Adrenal gland (tissue), 12 donors: ENCODE measurements around the gene VPS11. TPM values are rescaled to one million over a fixed set of nuclear protein-coding genes. Genes with fewer than 3 reads are reported as not detected.

Experiments
- DNase-seq, 7 donors: peaks; one replicate each; pipeline ENCODE4 v3.0.0-alpha.2; 2019 to 2020
- H3K27ac ChIP-seq, 5 donors: fragments of 200-600 bp; sonication (generic) in 4 of 5; 1 replicate in 3 of 5; 2 replicates in 2 of 5; pipeline versions ENCODE4 v1.5.1 to v1.8.0; 2016 to 2020; ENCODE audit warnings: mild to moderate bottlenecking in 1 of 5
- H3K27me3 ChIP-seq: fragments of 200-600 bp; 2 replicates; pipeline ENCODE4 v1.8.0; 2021
- H3K36me3 ChIP-seq, 2 donors: fragments of 200-600 bp; replicated peaks in 1 of 2; 1 replicate in 1 of 2; 2 replicates in 1 of 2; pipeline versions ENCODE4 v1.5.1 to v1.8.0; 2018 to 2022
- H3K4me1 ChIP-seq, 2 donors: fragments of 200-600 bp; replicated peaks in 1 of 2; 1 replicate in 1 of 2; 2 replicates in 1 of 2; pipeline versions ENCODE4 v1.5.1 to v1.8.0; 2018 to 2021
- H3K4me3 ChIP-seq, 4 donors: fragments of 200-600 bp; sonication (generic) in 3 of 4; one replicate each; pipeline ENCODE4 v1.5.1; 2016 to 2018
- H3K9me3 ChIP-seq, 3 donors: fragments of 200-600 bp; sonication (generic) in 1 of 3; replicated peaks in 1 of 3; 1 replicate in 2 of 3; 2 replicates in 1 of 3; pipeline versions ENCODE4 v1.5.1 to v1.8.0; 2016 to 2021
- CTCF ChIP-seq, 6 experiments: fragments of 450-650 bp in 4 of 6; fragments of 200-600 bp in 2 of 6; sonication (generic) in 1 of 6; IDR thresholded peaks; 1 replicate in 5 of 6; 2 replicates in 1 of 6; pipeline versions ENCODE4 v1.5.1 to v1.8.0; 2016 to 2021; ENCODE audit warnings: antibody characterized with exemption in 6 of 6, mild to moderate bottlenecking in 2 of 6, moderate library complexity in 1 of 6
- POLR2A ChIP-seq, 2 donors: fragments of 450-650 bp; IDR thresholded peaks; one replicate each; pipeline ENCODE4 v1.6.1; 2017; ENCODE audit warnings: antibody characterized with exemption in 2 of 2, mild to moderate bottlenecking in 2 of 2, moderate library complexity in 1 of 2
- WGBS, 4 donors: extraction: QIAGEN DNeasy Blood & Tissue Kit in 2 of 4; methylation state at CpG; one replicate each; pipeline versions ENCODE4 v1.1.5 to v1.1.7; 2013 to 2017; 5-methylcytosine and 5-hydroxymethylcytosine counted together
- intact Hi-C, 2 donors: fragments of 100-400 bp; cut with DNase I; formaldehyde crosslinking; loops; one replicate each; pipeline versions ENCODE4 v1.14.1 to v1.15.0; 2022 to 2023
- polyA plus RNA-seq, 3 donors: library from polyadenylated mRNA; stranded (reverse); fragments of 200-250 nt in 2 of 3; fragments of 350-450 nt in 1 of 3; fragmentation: Illumina TruSeq in 1 of 3; extraction: RNeasy Lipid Tissue Mini Kit (QIAGEN cat#74804) in 1 of 3; gene quantifications; one replicate each; pipeline ENCODE4 v1.2.3, GENCODE V29; 2013 to 2014
- total RNA-seq, 9 donors: library from RNA; depleted of rRNA in 4 of 9; stranded (reverse); fragments of >200 nt in 4 of 9; fragments of 120-200 nt in 1 of 9; fragmentation: NEBNext Ultra II Directional in 1 of 9; extraction: Animal tissue kit (Norgen Biotek cat#: 25700) in 1 of 9; gene quantifications; one replicate each; pipeline versions ENCODE4 v1.1.0 to v1.2.4, GENCODE V29; 2013 to 2023
- donor health status: healthy with polysubstance abuse.
- donor health status: Bipolar disorder and iron deficiency.
- donor health status: DM: yes; HTN: yes; CAD: no.
- donor health status: DM: no; HTN: no; CAD: no.
- donor health status: DM: no; HTN: no; CAD: no.
- donor health status: DM: yes; HTN: yes; CAD: no.

The VPS11 gene
- total and polyA plus RNA-seq, 12 donors = 32.8 to 146 (median 57.0) TPM

- intact Hi-C loops = no loop called here
- WGBS, 4 donors = 0 to 1% (median 0%) methylated on average over 8 to 19 of the region's 19 CpGs; no CpG with 5 or more reads in 1 of the 4 donors
- TF ChIP-seq POLR2A (IDR thresholded peaks at IDR 0.05) (no peak), CTCF (IDR thresholded peaks at IDR 0.05) (peak; percentile 55 to 74 (median 67))
- Histone ChIP-seq H3K36me3 (peaks cover 0 to 27% of the 10 kb centered on the region in 2 donors), H3K27ac (peak overlapping the region; percentile 6 to 96 (median 94)), H3K4me1 (peaks cover 8 to 19% of the 10 kb centered on the region in 2 donors), H3K27me3 (no peaks in the 10 kb centered on the region), H3K9me3 (no peaks in the 10 kb centered on the region), H3K4me3 (peak overlapping the region; percentile 5 to 97 (median 56))
- peak; percentile 81 to 93 (median 87) for DNase-seq
Measured at GRCh38 chr11:119094816-119095065, 27.1 kb downstream of the VPS11 start.

GRCh38 chr11:119095066-119095880, 27.7 kb downstream of the VPS11 start:
- Histone ChIP-seq H3K4me1 (peaks cover 11 to 24% of the 10 kb centered on the region in 2 donors), H3K9me3 (no peaks in the 10 kb centered on the region), H3K36me3 (peaks cover 0 to 27% of the 10 kb centered on the region in 2 donors), H3K27ac (peak overlapping the region; percentile 6 to 96 (median 94)), H3K27me3 (no peaks in the 10 kb centered on the region), H3K4me3 (peak overlapping the region; percentile 5 to 97 (median 50))
- intact Hi-C loops = no loop called here
- TF ChIP-seq POLR2A (IDR thresholded peaks at IDR 0.05) (peak; percentile 97 to 99), CTCF (IDR thresholded peaks at IDR 0.05) (peak in 2 of 6 experiments; percentile 5 to 46)
- DNase-seq = peak; percentile 99 to 100 (median 100)
- WGBS, 4 donors = 0 to 1% (median 0%) methylated on average over 19 to 79 of the region's 79 CpGs

- Histone ChIP-seq H3K9me3 (no peaks in the 10 kb centered on the region), H3K4me3 (no peak overlapping the region), H3K27ac (no peak overlapping the region), H3K4me1 (peaks cover 22 to 30% of the 10 kb centered on the region in 2 donors), H3K36me3 (peaks cover 0 to 19% of the 10 kb centered on the region in 2 donors), H3K27me3 (no peaks in the 10 kb centered on the region)
- WGBS, 4 donors = 68 to 81% (median 76%) methylated on average over 6 of the region's 6 CpGs
- intact Hi-C loops = no loop called here
- TF ChIP-seq POLR2A (IDR thresholded peaks at IDR 0.05) = no peak
- no peak for TF ChIP-seq CTCF (IDR thresholded peaks at IDR 0.05)
- no peak for DNase-seq
Measured at GRCh38 chr11:119099711-119100110, 32.1 kb downstream of the VPS11 start.

- TF ChIP-seq CTCF (IDR thresholded peaks at IDR 0.05) (peak in 3 of 6 experiments; percentile 15 to 35 (median 17)), POLR2A (IDR thresholded peaks at IDR 0.05) (no peak)
Measured at GRCh38 chr11:119100246-119100970, 32.8 kb downstream of the VPS11 start.

More at GRCh38 chr11:119100246-119100970, 32.8 kb downstream of the VPS11 start:
- Histone ChIP-seq H3K4me1 (peaks cover 22 to 30% of the 10 kb centered on the region in 2 donors), H3K27me3 (no peaks in the 10 kb centered on the region), H3K4me3 (peak overlapping the region in 1 of 4 donors; percentile 76), H3K9me3 (no peaks in the 10 kb centered on the region), H3K27ac (no peak overlapping the region), H3K36me3 (peaks cover 0 to 19% of the 10 kb centered on the region in 2 donors)
- 46 to 56% (median 50%) methylated on average over 11 of the region's 11 CpGs for WGBS, 4 donors
- intact Hi-C loops = no loop called here
- peak in 1 of 7 donors; percentile 26 for DNase-seq
